Measurements from ENCODE around the gene ATP6V1G1.
A peak's percentile ranks its signal among the peaks of the same experiment; 100 is the strongest.
"Not testable (repeated sequence)": the region's sequence is repeated elsewhere in the genome, so short reads cannot be mapped to it uniquely, and the experiment has no call there.

ATP6V1G1 gene

GRCh38 chr9:114576779-114577178 lies 10.8 kb upstream of the ATP6V1G1 start:
- H3K9me3 ChIP-seq (ENCODE audit: control insufficient read depth, low read length); H3K36me3 ChIP-seq (ENCODE audit: control insufficient read depth, insufficient read depth, low read length); H3K27me3 ChIP-seq (replicated peaks; ENCODE audit: control insufficient read depth, insufficient read depth, low read length, poor library complexity, severe bottlenecking); H3K4me3 ChIP-seq (ENCODE audit: insufficient read depth, low read depth, low read length, poor library complexity, severe bottlenecking); H3K4me1 ChIP-seq (ENCODE audit: control insufficient read depth, insufficient read depth, low read length, poor library complexity, severe bottlenecking); H3K27ac ChIP-seq (ENCODE audit: insufficient read depth, low read length, poor library complexity, severe bottlenecking); DNase-seq: not testable (repeated sequence)

DNA sequence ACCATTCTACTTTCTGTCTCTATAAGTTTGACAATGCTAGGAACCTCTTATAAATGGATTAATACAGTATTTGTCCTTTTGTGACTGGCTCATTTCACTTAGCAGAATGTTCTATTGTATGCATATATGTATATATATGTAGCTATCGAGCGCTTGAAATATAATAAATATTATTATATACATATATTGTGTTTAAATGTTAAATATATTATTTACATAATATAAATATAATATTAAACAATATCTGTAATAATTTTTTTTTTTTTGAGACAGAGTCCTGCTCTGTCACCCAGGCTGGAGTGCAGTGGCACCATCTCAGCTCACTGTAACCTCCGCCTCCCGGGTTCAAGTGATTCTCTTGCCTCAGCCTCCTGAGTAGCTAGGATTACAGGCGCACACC lies 9.4 kb upstream of the ATP6V1G1 start:
- not testable (repeated sequence) for H3K4me3 ChIP-seq (ENCODE audit: insufficient read depth, low read depth, low read length, poor library complexity, severe bottlenecking); H3K4me1 ChIP-seq (ENCODE audit: control insufficient read depth, insufficient read depth, low read length, poor library complexity, severe bottlenecking); DNase-seq; H3K27me3 ChIP-seq (replicated peaks; ENCODE audit: control insufficient read depth, insufficient read depth, low read length, poor library complexity, severe bottlenecking); H3K9me3 ChIP-seq (ENCODE audit: control insufficient read depth, low read length); H3K36me3 ChIP-seq (ENCODE audit: control insufficient read depth, insufficient read depth, low read length); H3K27ac ChIP-seq (ENCODE audit: insufficient read depth, low read length, poor library complexity, severe bottlenecking)

DNA sequence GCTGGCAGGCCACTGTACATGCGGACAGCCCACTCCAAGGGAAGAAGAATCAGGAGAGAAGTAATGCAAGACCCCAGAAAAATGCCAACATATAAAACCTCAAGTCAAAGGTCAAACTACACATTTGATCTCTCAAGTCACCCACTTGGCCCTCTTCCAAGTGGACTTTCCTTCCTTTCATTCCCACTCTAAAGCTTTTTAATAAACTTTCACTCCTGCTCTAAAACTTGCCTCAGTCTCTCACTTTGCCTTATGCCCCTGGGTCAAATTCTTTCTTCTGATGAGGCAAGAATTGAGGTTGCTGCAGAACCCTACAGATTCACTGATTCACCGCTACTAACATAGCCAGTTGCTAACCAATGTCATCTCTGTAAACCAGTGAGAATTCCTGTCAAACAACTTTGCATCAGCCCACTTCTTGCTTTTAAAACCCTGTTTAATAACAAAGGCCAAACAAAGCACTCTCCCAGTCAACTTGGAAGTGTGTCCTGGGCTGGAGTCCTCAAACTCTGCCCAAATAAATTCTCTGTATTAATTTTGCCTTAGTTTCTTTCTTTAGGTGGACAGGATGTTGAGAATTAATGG lies 6.9 kb upstream of the ATP6V1G1 start:
- DNase-seq: no peak
- H3K27ac ChIP-seq (ENCODE audit: insufficient read depth, low read length, poor library complexity, severe bottlenecking): no peak overlapping the region
- H3K36me3 ChIP-seq (ENCODE audit: control insufficient read depth, insufficient read depth, low read length): no peaks in the 10 kb centered on the region
- no peak overlapping the region for H3K4me3 ChIP-seq (ENCODE audit: insufficient read depth, low read depth, low read length, poor library complexity, severe bottlenecking)
- H3K4me1 ChIP-seq (ENCODE audit: control insufficient read depth, insufficient read depth, low read length, poor library complexity, severe bottlenecking): no peaks in the 10 kb centered on the region
- H3K9me3 ChIP-seq (ENCODE audit: control insufficient read depth, low read length): no peaks in the 10 kb centered on the region
- no peaks in the 10 kb centered on the region for H3K27me3 ChIP-seq (replicated peaks; ENCODE audit: control insufficient read depth, insufficient read depth, low read length, poor library complexity, severe bottlenecking)

DNA sequence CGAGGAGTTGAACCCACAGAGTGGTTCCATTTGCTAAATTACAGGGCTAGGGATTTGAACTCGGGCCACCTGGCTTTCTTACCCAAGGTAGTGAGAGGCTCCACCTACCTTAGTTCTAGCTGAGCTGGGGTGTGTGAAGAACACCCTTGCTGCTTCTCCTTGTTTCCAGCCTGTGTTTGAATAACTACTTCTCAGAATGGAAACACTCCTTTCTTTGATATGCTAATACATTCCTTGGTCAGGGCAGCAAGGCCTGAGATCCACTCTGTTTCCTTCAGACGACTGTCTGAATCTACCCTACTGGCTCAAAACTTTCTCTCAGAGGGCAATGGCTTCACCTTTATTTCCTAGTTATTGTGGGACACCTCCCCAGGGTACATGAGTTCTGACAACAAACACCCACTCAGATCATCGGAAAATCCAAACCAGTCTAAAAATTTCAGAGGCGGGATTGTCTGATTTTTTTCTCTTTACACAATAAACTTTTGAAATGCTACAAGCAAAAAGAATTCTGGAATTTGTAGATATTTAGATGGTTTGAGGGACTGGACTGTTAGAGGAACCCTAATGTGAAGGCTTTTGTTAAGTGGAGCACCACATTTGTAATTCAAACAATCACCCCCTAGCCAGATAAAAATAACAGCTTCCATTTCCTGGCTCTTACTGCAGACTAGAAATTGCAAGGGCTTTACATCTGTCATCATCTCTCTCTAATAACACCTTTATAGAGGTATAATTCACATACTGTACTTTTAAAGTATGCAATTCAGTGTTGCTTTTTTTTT lies 4.0 kb upstream of the ATP6V1G1 start:
- no peak for DNase-seq
- H3K27me3 ChIP-seq (replicated peaks; ENCODE audit: control insufficient read depth, insufficient read depth, low read length, poor library complexity, severe bottlenecking): no peaks in the 10 kb centered on the region
- H3K4me3 ChIP-seq (ENCODE audit: insufficient read depth, low read depth, low read length, poor library complexity, severe bottlenecking): no peak overlapping the region
- H3K36me3 ChIP-seq (ENCODE audit: control insufficient read depth, insufficient read depth, low read length): no peaks in the 10 kb centered on the region
- H3K27ac ChIP-seq (ENCODE audit: insufficient read depth, low read length, poor library complexity, severe bottlenecking): no peak overlapping the region
- H3K4me1 ChIP-seq (ENCODE audit: control insufficient read depth, insufficient read depth, low read length, poor library complexity, severe bottlenecking): peaks cover 4% of the 10 kb centered on the region
- no peaks in the 10 kb centered on the region for H3K9me3 ChIP-seq (ENCODE audit: control insufficient read depth, low read length)

- DNase-seq: no peak
- peak overlapping the region; percentile 68 for H3K4me3 ChIP-seq (ENCODE audit: insufficient read depth, low read depth, low read length, poor library complexity, severe bottlenecking)
- H3K36me3 ChIP-seq (ENCODE audit: control insufficient read depth, insufficient read depth, low read length): peaks cover 5% of the 10 kb centered on the region
- H3K9me3 ChIP-seq (ENCODE audit: control insufficient read depth, low read length): no peaks in the 10 kb centered on the region
- H3K27me3 ChIP-seq (replicated peaks; ENCODE audit: control insufficient read depth, insufficient read depth, low read length, poor library complexity, severe bottlenecking): no peaks in the 10 kb centered on the region
- peak overlapping the region; percentile 85 for H3K27ac ChIP-seq (ENCODE audit: insufficient read depth, low read length, poor library complexity, severe bottlenecking)
- peaks cover 37% of the 10 kb centered on the region for H3K4me1 ChIP-seq (ENCODE audit: control insufficient read depth, insufficient read depth, low read length, poor library complexity, severe bottlenecking)
Measured at GRCh38 chr9:114588210-114588609, 641 bp downstream of the ATP6V1G1 start.

DNA sequence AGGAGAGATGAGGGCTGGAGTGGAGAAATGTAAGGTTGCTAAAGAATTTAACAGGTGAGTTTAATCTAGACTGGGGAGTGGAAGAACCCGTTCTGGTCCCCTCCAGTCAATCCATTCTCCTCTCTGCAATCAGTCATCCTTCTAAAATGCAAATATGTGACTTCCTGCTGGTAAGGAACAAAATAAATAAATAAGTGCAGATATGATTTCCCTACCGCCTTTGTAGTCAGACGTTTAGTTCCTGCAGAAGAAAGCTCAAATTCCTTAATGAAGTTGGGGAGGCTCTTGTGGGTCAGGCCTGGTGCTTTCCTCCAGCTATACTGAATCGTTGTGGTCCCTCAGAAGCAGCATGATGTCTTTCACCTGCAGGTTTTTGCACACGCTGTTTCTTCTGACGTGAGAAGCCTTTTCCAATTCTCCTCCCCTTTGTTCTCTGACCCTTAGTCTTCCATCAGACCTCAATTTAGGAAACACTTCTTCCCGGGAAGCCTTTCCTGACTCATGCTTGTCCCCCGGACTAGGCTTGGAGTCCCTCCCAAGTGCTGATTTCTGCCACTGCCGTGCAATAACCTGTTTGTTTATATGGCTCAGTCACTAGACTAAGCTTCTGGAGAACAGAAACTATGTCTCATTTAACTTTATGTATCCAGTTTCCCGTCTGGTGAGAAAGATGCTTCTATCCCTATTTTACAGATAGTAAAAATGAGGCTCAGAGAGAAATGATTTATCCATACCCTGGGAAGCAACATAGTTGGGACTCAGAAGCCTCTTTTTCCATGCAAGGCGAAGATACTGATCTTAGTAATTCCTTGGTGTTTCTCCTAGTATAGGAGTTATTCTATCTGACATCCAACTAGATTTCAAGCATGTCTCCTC lies 1.3 kb downstream of the ATP6V1G1 start:
- Histone ChIP-seq H3K27ac (ENCODE audit: insufficient read depth, low read length, poor library complexity, severe bottlenecking) (peak overlapping the region; percentile 85), H3K9me3 (ENCODE audit: control insufficient read depth, low read length) (no peaks in the 10 kb centered on the region), H3K36me3 (ENCODE audit: control insufficient read depth, insufficient read depth, low read length) (peaks cover 11% of the 10 kb centered on the region), H3K4me1 (ENCODE audit: control insufficient read depth, insufficient read depth, low read length, poor library complexity, severe bottlenecking) (peaks cover 38% of the 10 kb centered on the region), H3K4me3 (ENCODE audit: insufficient read depth, low read depth, low read length, poor library complexity, severe bottlenecking) (peak overlapping the region; percentile 68), H3K27me3 (replicated peaks; ENCODE audit: control insufficient read depth, insufficient read depth, low read length, poor library complexity, severe bottlenecking) (no peaks in the 10 kb centered on the region)
- no peak for DNase-seq

- no peaks in the 10 kb centered on the region for H3K9me3 ChIP-seq (ENCODE audit: control insufficient read depth, low read length)
- H3K36me3 ChIP-seq (ENCODE audit: control insufficient read depth, insufficient read depth, low read length): peaks cover 23% of the 10 kb centered on the region
- H3K4me1 ChIP-seq (ENCODE audit: control insufficient read depth, insufficient read depth, low read length, poor library complexity, severe bottlenecking): peaks cover 38% of the 10 kb centered on the region
- no peak overlapping the region for H3K27ac ChIP-seq (ENCODE audit: insufficient read depth, low read length, poor library complexity, severe bottlenecking)
- DNase-seq: no peak
- H3K27me3 ChIP-seq (replicated peaks; ENCODE audit: control insufficient read depth, insufficient read depth, low read length, poor library complexity, severe bottlenecking): no peaks in the 10 kb centered on the region
- no peak overlapping the region for H3K4me3 ChIP-seq (ENCODE audit: insufficient read depth, low read depth, low read length, poor library complexity, severe bottlenecking)
Measured at GRCh38 chr9:114590328-114590727, 2.8 kb downstream of the ATP6V1G1 start.

GRCh38 chr9:114591291-114591787 lies 3.8 kb downstream of the ATP6V1G1 start:
- Histone ChIP-seq H3K27me3 (replicated peaks; ENCODE audit: control insufficient read depth, insufficient read depth, low read length, poor library complexity, severe bottlenecking) (no peaks in the 10 kb centered on the region), H3K9me3 (ENCODE audit: control insufficient read depth, low read length) (no peaks in the 10 kb centered on the region), H3K27ac (ENCODE audit: insufficient read depth, low read length, poor library complexity, severe bottlenecking) (peak overlapping the region; percentile 69), H3K4me3 (ENCODE audit: insufficient read depth, low read depth, low read length, poor library complexity, severe bottlenecking) (peak overlapping the region; percentile 37), H3K36me3 (ENCODE audit: control insufficient read depth, insufficient read depth, low read length) (peaks cover 34% of the 10 kb centered on the region), H3K4me1 (ENCODE audit: control insufficient read depth, insufficient read depth, low read length, poor library complexity, severe bottlenecking) (peaks cover 38% of the 10 kb centered on the region)
- no peak for DNase-seq

- no peaks in the 10 kb centered on the region for H3K9me3 ChIP-seq (ENCODE audit: control insufficient read depth, low read length)
- peak overlapping the region; percentile 69 for H3K27ac ChIP-seq (ENCODE audit: insufficient read depth, low read length, poor library complexity, severe bottlenecking)
- no peaks in the 10 kb centered on the region for H3K27me3 ChIP-seq (replicated peaks; ENCODE audit: control insufficient read depth, insufficient read depth, low read length, poor library complexity, severe bottlenecking)
- peak overlapping the region; percentile 37 for H3K4me3 ChIP-seq (ENCODE audit: insufficient read depth, low read depth, low read length, poor library complexity, severe bottlenecking)
- H3K4me1 ChIP-seq (ENCODE audit: control insufficient read depth, insufficient read depth, low read length, poor library complexity, severe bottlenecking): peaks cover 38% of the 10 kb centered on the region
- peaks cover 37% of the 10 kb centered on the region for H3K36me3 ChIP-seq (ENCODE audit: control insufficient read depth, insufficient read depth, low read length)
- DNase-seq: no peak
Measured at GRCh38 chr9:114591849-114592248, 4.3 kb downstream of the ATP6V1G1 start.
